VCaP (cell line): ENCODE results near the gene C1QA.

ENCODE experiments used
- H3K27ac ChIP-seq: fragments of 450-650 bp; 2 replicates; pipeline ENCODE4 v1.5.1; 2017
- CTCF ChIP-seq: fragments of 450-650 bp; conservative IDR thresholded peaks from 2 replicates; pipeline ENCODE4 v1.5.1; 2017; ENCODE audit warnings: mild to moderate bottlenecking, moderate library complexity

The C1QA gene

GRCh38 chr1:22625262-22625925, 11.0 kb upstream of the C1QA start:
- no peak overlapping the region for H3K27ac ChIP-seq
- TF ChIP-seq CTCF = no peak

GRCh38 chr1:22626237-22627157, 9.9 kb upstream of the C1QA start:
- no peak for TF ChIP-seq CTCF
- no peak overlapping the region for H3K27ac ChIP-seq

GRCh38 chr1:22627331-22627730, 9.1 kb upstream of the C1QA start:
- H3K27ac ChIP-seq = no peak overlapping the region; the same call in 1 of the 2 replicates
- no peak for TF ChIP-seq CTCF

GRCh38 chr1:22628698-22629444, 7.6 kb upstream of the C1QA start:
- no peak for TF ChIP-seq CTCF
- H3K27ac ChIP-seq = peak overlapping the region; percentile 64

GRCh38 chr1:22629886-22630285, 6.5 kb upstream of the C1QA start:
- H3K27ac ChIP-seq = peak overlapping the region; percentile 64
- TF ChIP-seq CTCF = no peak

GRCh38 chr1:22633697-22634463, 2.5 kb upstream of the C1QA start:
- H3K27ac ChIP-seq = no peak overlapping the region
- no peak for TF ChIP-seq CTCF
